Liver (tissue), 3 donors: Measurements from ENCODE around the gene SYF2.

Source experiments
- JUND ChIP-seq, 2 donors: IDR thresholded peaks; 2 replicates each; pipeline ENCODE4 v1.6.1; 2016; ENCODE audit warnings: antibody characterized with exemption in 2 of 2
- NR2F2 ChIP-seq: IDR thresholded peaks from 2 replicates; pipeline ENCODE4 v1.6.1; 2016; ENCODE audit warnings: antibody characterized with exemption
- RAD21 ChIP-seq, 2 donors: IDR thresholded peaks; 2 replicates each; pipeline ENCODE4 v1.6.1; 2016; ENCODE audit warnings: antibody characterized with exemption in 2 of 2, mild to moderate bottlenecking in 2 of 2
- RXRA ChIP-seq, 2 donors: IDR thresholded peaks; 2 replicates each; pipeline ENCODE4 v1.6.1; 2017 to 2018; ENCODE audit warnings: antibody characterized with exemption in 2 of 2, mild to moderate bottlenecking in 1 of 2
- SP1 ChIP-seq: IDR thresholded peaks from 2 replicates; pipeline ENCODE4 v1.6.1; 2018; ENCODE audit warnings: antibody characterized with exemption, mild to moderate bottlenecking
- YY1 ChIP-seq: IDR thresholded peaks from 2 replicates; pipeline ENCODE4 v1.6.1; 2016; ENCODE audit warnings: antibody characterized with exemption, mild to moderate bottlenecking
- TF ChIP-seq, protein P1 (sequence below): fragments of 150-350 bp; IDR thresholded peaks from 2 replicates; pipeline ENCODE4 v1.5.1; 2017; ENCODE audit warnings: improper control_type of control experiment, low read depth, low read length; ENCODE audit not compliant: missing input control
- TF ChIP-seq, protein P2 (sequence below): IDR thresholded peaks from 2 replicates; pipeline ENCODE4 v1.6.1; 2016; ENCODE audit warnings: antibody characterized with exemption
- TF ChIP-seq, protein P3 (sequence below): IDR thresholded peaks from 2 replicates; pipeline ENCODE4 v1.6.1; 2016; ENCODE audit warnings: antibody characterized with exemption
- TF ChIP-seq, protein P4 (sequence below): IDR thresholded peaks from 2 replicates; pipeline ENCODE4 v1.6.1; 2016; ENCODE audit warnings: antibody characterized with exemption
- TF ChIP-seq, protein P5 (sequence below): IDR thresholded peaks from 2 replicates; pipeline ENCODE4 v1.6.1; 2016; ENCODE audit warnings: antibody characterized with exemption, mild to moderate bottlenecking
- donor health status: healthy.
- donor health status: healthy.

DNA sequence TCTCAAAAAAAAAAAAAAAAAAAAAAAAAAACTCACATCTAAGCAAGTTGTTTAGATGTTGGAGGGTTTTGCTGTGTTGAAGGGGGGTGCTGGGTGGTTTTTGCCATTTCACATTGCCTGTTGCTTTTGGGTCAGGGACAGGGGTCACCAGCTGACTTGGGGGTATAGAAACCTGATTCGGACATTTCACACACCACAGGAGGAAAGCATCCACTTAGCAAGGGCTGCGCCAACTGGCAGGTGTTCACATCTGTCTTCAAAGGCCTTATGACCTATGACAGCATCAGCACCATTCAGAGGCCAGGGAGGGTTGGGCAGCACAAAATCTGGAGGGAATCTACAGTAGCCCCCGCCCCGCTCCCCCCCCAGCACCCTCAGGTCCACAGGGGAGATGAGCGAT is 45.2 kb downstream of the SYF2 start:
- TF ChIP-seq, protein P1, sequence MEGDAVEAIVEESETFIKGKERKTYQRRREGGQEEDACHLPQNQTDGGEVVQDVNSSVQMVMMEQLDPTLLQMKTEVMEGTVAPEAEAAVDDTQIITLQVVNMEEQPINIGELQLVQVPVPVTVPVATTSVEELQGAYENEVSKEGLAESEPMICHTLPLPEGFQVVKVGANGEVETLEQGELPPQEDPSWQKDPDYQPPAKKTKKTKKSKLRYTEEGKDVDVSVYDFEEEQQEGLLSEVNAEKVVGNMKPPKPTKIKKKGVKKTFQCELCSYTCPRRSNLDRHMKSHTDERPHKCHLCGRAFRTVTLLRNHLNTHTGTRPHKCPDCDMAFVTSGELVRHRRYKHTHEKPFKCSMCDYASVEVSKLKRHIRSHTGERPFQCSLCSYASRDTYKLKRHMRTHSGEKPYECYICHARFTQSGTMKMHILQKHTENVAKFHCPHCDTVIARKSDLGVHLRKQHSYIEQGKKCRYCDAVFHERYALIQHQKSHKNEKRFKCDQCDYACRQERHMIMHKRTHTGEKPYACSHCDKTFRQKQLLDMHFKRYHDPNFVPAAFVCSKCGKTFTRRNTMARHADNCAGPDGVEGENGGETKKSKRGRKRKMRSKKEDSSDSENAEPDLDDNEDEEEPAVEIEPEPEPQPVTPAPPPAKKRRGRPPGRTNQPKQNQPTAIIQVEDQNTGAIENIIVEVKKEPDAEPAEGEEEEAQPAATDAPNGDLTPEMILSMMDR: no peak
- TF ChIP-seq YY1 (no peak), SP1 (no peak), RAD21 (IDR thresholded peaks at IDR 0.05) (no peak), RXRA (IDR thresholded peaks at IDR 0.05) (no peak), JUND (IDR thresholded peaks at IDR 0.05) (no peak), NR2F2 (no peak)
- TF ChIP-seq, protein P2, sequence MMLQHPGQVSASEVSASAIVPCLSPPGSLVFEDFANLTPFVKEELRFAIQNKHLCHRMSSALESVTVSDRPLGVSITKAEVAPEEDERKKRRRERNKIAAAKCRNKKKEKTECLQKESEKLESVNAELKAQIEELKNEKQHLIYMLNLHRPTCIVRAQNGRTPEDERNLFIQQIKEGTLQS: no peak
- TF ChIP-seq, protein P3, sequence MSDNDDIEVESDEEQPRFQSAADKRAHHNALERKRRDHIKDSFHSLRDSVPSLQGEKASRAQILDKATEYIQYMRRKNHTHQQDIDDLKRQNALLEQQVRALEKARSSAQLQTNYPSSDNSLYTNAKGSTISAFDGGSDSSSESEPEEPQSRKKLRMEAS: no peak
- TF ChIP-seq, protein P4, sequence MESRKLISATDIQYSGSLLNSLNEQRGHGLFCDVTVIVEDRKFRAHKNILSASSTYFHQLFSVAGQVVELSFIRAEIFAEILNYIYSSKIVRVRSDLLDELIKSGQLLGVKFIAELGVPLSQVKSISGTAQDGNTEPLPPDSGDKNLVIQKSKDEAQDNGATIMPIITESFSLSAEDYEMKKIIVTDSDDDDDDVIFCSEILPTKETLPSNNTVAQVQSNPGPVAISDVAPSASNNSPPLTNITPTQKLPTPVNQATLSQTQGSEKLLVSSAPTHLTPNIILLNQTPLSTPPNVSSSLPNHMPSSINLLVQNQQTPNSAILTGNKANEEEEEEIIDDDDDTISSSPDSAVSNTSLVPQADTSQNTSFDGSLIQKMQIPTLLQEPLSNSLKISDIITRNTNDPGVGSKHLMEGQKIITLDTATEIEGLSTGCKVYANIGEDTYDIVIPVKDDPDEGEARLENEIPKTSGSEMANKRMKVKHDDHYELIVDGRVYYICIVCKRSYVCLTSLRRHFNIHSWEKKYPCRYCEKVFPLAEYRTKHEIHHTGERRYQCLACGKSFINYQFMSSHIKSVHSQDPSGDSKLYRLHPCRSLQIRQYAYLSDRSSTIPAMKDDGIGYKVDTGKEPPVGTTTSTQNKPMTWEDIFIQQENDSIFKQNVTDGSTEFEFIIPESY: no peak
- TF ChIP-seq, protein P5, sequence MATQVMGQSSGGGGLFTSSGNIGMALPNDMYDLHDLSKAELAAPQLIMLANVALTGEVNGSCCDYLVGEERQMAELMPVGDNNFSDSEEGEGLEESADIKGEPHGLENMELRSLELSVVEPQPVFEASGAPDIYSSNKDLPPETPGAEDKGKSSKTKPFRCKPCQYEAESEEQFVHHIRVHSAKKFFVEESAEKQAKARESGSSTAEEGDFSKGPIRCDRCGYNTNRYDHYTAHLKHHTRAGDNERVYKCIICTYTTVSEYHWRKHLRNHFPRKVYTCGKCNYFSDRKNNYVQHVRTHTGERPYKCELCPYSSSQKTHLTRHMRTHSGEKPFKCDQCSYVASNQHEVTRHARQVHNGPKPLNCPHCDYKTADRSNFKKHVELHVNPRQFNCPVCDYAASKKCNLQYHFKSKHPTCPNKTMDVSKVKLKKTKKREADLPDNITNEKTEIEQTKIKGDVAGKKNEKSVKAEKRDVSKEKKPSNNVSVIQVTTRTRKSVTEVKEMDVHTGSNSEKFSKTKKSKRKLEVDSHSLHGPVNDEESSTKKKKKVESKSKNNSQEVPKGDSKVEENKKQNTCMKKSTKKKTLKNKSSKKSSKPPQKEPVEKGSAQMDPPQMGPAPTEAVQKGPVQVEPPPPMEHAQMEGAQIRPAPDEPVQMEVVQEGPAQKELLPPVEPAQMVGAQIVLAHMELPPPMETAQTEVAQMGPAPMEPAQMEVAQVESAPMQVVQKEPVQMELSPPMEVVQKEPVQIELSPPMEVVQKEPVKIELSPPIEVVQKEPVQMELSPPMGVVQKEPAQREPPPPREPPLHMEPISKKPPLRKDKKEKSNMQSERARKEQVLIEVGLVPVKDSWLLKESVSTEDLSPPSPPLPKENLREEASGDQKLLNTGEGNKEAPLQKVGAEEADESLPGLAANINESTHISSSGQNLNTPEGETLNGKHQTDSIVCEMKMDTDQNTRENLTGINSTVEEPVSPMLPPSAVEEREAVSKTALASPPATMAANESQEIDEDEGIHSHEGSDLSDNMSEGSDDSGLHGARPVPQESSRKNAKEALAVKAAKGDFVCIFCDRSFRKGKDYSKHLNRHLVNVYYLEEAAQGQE: no peak
